H1 (cell line): ENCODE measurements around the gene GPR61. TPM values are rescaled to one million over a fixed set of nuclear protein-coding genes. Genes with fewer than 3 reads are reported as not detected.

ENCODE experiments used
- ASH2L ChIP-seq: fragments of 200-600, 300-600 bp; sonication (generic); IDR thresholded peaks from one replicate; pipeline ENCODE4 v1.7.1; 2017; ENCODE audit warnings: low read length
- CHD2 ChIP-seq: IDR thresholded peaks from 2 replicates; pipeline ENCODE4 v1.6.1; 2012; ENCODE audit warnings: low read length, improper control_type of control experiment
- polyA plus RNA-seq, 7 experiments: library from polyadenylated mRNA; depleted of rRNA in 3 of 7; stranded (reverse) in 5 of 7; unstranded in 2 of 7; fragments of >200 nt in 5 of 7; fragments of 200-250 nt in 2 of 7; gene quantifications; 1 replicate in 5 of 7; 2 replicates in 1 of 7; 4 replicates in 1 of 7; pipeline versions ENCODE4 v1.2.1 to v1.2.3, GENCODE V29; 2011 to 2013; ENCODE audit warnings: missing spikeins in 2 of 7, mixed read lengths in 2 of 7
- total RNA-seq: library from RNA; stranded (reverse); fragmentation: NEBNext Ultra II Directional; extraction: Animal tissue kit (Norgen Biotek cat#: 25700); gene quantifications from 2 replicates; pipeline ENCODE4 v1.2.1, GENCODE V29; 2021
- TF ChIP-seq, protein P1 (sequence below), 3 experiments: IDR thresholded peaks; 1 replicate in 2 of 3; 2 replicates in 1 of 3; pipeline versions ENCODE4 v1.5.1 to v1.6.1; 2011; ENCODE audit warnings: low read length in 3 of 3, mild to moderate bottlenecking in 3 of 3, inconsistent platforms in 2 of 3, low read depth in 1 of 3, moderate library complexity in 1 of 3; ENCODE audit not compliant: insufficient read depth in 1 of 3; ENCODE audit errors: control extremely low read depth in 1 of 3

GPR61 gene
- total and polyA plus RNA-seq, 2 of the 8 experiments (the other 6 are each of a cell fraction or from before 2014, with no cell fraction given), result 0.41 to 0.53 TPM

DNA sequence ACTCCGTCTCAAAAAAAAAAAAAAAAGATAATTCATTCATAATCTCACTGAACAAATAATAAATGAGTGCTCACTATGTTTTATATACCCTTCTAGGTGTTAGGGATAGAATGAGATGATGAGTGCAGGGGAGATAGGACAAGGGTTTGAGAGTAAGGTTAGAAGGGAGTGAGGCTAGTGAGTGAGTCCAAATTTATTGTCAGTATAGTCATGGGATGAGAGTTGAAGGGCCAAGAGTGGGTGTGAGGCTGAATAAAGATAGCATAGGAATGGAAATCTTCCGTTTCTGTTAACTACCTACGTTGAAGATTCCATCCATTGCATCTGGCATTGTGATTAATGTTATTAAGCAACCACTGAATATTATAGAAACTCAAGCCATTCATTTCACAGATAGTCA, 25.6 kb downstream of the GPR61 start (continued):
- TF ChIP-seq CHD2 (no peak), ASH2L (no peak)
- TF ChIP-seq, protein P1, sequence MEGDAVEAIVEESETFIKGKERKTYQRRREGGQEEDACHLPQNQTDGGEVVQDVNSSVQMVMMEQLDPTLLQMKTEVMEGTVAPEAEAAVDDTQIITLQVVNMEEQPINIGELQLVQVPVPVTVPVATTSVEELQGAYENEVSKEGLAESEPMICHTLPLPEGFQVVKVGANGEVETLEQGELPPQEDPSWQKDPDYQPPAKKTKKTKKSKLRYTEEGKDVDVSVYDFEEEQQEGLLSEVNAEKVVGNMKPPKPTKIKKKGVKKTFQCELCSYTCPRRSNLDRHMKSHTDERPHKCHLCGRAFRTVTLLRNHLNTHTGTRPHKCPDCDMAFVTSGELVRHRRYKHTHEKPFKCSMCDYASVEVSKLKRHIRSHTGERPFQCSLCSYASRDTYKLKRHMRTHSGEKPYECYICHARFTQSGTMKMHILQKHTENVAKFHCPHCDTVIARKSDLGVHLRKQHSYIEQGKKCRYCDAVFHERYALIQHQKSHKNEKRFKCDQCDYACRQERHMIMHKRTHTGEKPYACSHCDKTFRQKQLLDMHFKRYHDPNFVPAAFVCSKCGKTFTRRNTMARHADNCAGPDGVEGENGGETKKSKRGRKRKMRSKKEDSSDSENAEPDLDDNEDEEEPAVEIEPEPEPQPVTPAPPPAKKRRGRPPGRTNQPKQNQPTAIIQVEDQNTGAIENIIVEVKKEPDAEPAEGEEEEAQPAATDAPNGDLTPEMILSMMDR (IDR thresholded peaks at IDR 0.05; ENCODE audit: control extremely low read depth in 1 of 3, insufficient read depth in 1 of 3, low read depth in 1 of 3, low read length in 3 of 3), result no peak
